GM12878 (cell line): ENCODE results near the gene KCNC1. TPM values are rescaled to one million over a fixed set of nuclear protein-coding genes. Genes with fewer than 3 reads are reported as not detected.

Source experiments
- ATAC-seq: fragments of 200-7000 bp; cut with Tn5 transposase; 3 replicates; pipeline ENCODE4 v1.9.1; 2020; ENCODE audit warnings: mild to moderate bottlenecking, moderate library complexity
- BruUV-seq: library from RNA; stranded (reverse); fragments of 400-500 nt; replicated peaks from 2 replicates; lab custom pipeline; 2021; lab: Mats Ljungman, UMichigan
- CTCF ChIA-PET: fragments of 300-600 bp; sonication (Branson Sonifier 250); formaldehyde crosslinking; extraction: SDS; loops from one replicate; lab custom pipeline; 2021; ENCODE audit warnings: inconsistent platforms; lab: Yijun Ruan, JAX
- POLR2A ChIA-PET: fragments of 350-600 bp; formaldehyde crosslinking; extraction: SDS; loops from one replicate; lab custom pipeline; 2021; ENCODE audit warnings: inconsistent platforms; lab: Charles Lee
- RAD21 ChIA-PET: fragments of 300-600 bp; sonication (Branson Sonifier 250); formaldehyde crosslinking; loops from one replicate; lab custom pipeline; 2023; ENCODE audit warnings: antibody characterized with exemption; ENCODE audit not compliant: unreplicated experiment; lab: Charles Lee
- SMC1A ChIA-PET: fragments of 300-600 bp; sonication (Branson Sonifier 250); formaldehyde crosslinking; loops from one replicate; lab custom pipeline; 2023; ENCODE audit not compliant: unreplicated experiment, uncharacterized antibody; lab: Charles Lee
- DNase-seq: peaks from one replicate; pipeline ENCODE4 v3.0.0-alpha.2; 2011; ENCODE audit warnings: low read depth, low spot score
- FAIRE-seq: peaks from 3 replicates; lab custom pipeline; 2011; peaks lifted over from hg19 to GRCh38; lab: Jason Lieb, UNC
- H2AFZ ChIP-seq: 2 replicates; pipeline ENCODE4 v1.6.0; 2011; ENCODE audit warnings: low read depth, low read length, control low read depth; ENCODE audit not compliant: control insufficient read depth
- H3K27ac ChIP-seq: 2 replicates; pipeline ENCODE4 v1.5.1; 2011; ENCODE audit warnings: control low read depth; ENCODE audit not compliant: control insufficient read depth, insufficient read depth
- H3K27me3 ChIP-seq, 2 experiments: replicated peaks in 1 of 2; 2 replicates each; pipeline versions ENCODE4 v1.6.0 to v1.6.1; 2011; ENCODE audit warnings: low read length in 1 of 2; ENCODE audit not compliant: control insufficient read depth in 2 of 2, insufficient read depth in 2 of 2
- H3K36me3 ChIP-seq, 2 experiments: 2 replicates each; pipeline ENCODE4 v1.5.1; 2011; ENCODE audit warnings: low read length in 1 of 2; ENCODE audit not compliant: control insufficient read depth in 2 of 2, insufficient read depth in 2 of 2
- H3K4me1 ChIP-seq: 2 replicates; pipeline ENCODE4 v1.6.1; 2011; ENCODE audit warnings: mild to moderate bottlenecking, low read length, moderate library complexity, mixed read lengths; ENCODE audit not compliant: control insufficient read depth, insufficient read depth
- H3K4me2 ChIP-seq: 2 replicates; pipeline ENCODE4 v1.6.0; 2011; ENCODE audit warnings: control low read depth; ENCODE audit not compliant: control insufficient read depth, insufficient read depth
- H3K4me3 ChIP-seq: fragments of 200-600 bp; sonication (generic); 2 replicates; pipeline ENCODE4 v1.5.1; 2016
- H3K79me2 ChIP-seq: 2 replicates; pipeline ENCODE4 v1.6.0; 2011; ENCODE audit warnings: low read length; ENCODE audit not compliant: control insufficient read depth, insufficient read depth
- H3K9ac ChIP-seq: 2 replicates; pipeline ENCODE4 v1.8.0; 2011; ENCODE audit warnings: low read length, control low read depth, mixed read lengths; ENCODE audit not compliant: control insufficient read depth, insufficient read depth
- H3K9me3 ChIP-seq: replicated peaks from 3 replicates; pipeline ENCODE4 v1.5.1; 2011; ENCODE audit warnings: mild to moderate bottlenecking, low read length; ENCODE audit not compliant: control insufficient read depth, insufficient read depth
- H4K20me1 ChIP-seq: 2 replicates; pipeline ENCODE4 v1.6.0; 2011; ENCODE audit not compliant: control insufficient read depth, insufficient read depth
- DPF2 ChIP-seq: fragments of 450-650 bp; IDR thresholded peaks from 2 replicates; pipeline ENCODE4 v1.6.1; 2017; ENCODE audit warnings: mild to moderate bottlenecking
- IRF4 ChIP-seq: IDR thresholded peaks from 2 replicates; pipeline ENCODE4 v1.6.1; 2011; ENCODE audit warnings: low read depth, low read length
- SMC3 ChIP-seq: IDR thresholded peaks from 2 replicates; pipeline ENCODE4 v1.6.1; 2011; ENCODE audit warnings: low read length, improper control_type of control experiment, borderline replicate concordance
- TCF7 ChIP-seq: IDR thresholded peaks from 2 replicates; pipeline ENCODE4 v1.6.1; 2014; ENCODE audit warnings: antibody characterized with exemption, borderline replicate concordance
- WGBS: methylation state at CpG from one replicate; pipeline ENCODE4 v1.1.6; 2016; ENCODE audit warnings: low lambda C conversion rate; ENCODE audit not compliant: insufficient replicate concordance, insufficient coverage; ENCODE audit errors: missing lambda C conversion rate; 5-methylcytosine and 5-hydroxymethylcytosine counted together
- in situ Hi-C: fragments of 300-500 bp; cut with MboI; formaldehyde crosslinking; loops from 9 replicates; pipeline ENCODE4 v1.14.3; 2018; ENCODE audit warnings: mixed read lengths
- intact Hi-C: fragments of 100-400 bp; cut with micrococcal nuclease; formaldehyde crosslinking; loops from one replicate; pipeline ENCODE4 v1.14.2; 2022; ENCODE audit not compliant: unreplicated experiment
- polyA plus RNA-seq, 11 experiments: library from polyadenylated mRNA; depleted of rRNA in 4 of 11; unstranded in 6 of 11; stranded (reverse) in 5 of 11; fragments of >200 nt; fragmentation: Nextera tagmentation in 4 of 11; fragmentation: Illumina TruSeq in 1 of 11; extraction: Ambion mirVana in 4 of 11; extraction: Trizol in 1 of 11; gene quantifications; 1 replicate in 1 of 11; 2 replicates in 10 of 11; pipeline versions ENCODE4 v1.2.1 to v1.2.3, GENCODE V29; 2011 to 2016; ENCODE audit warnings: inconsistent platforms in 2 of 11, missing spikeins in 2 of 11, low read depth in 1 of 11
- total RNA-seq, 4 experiments: library from RNA; depleted of rRNA in 3 of 4; stranded (reverse); fragments of >200 nt in 3 of 4; fragmentation: Illumina TruSeq in 1 of 4; extraction: Trizol in 1 of 4; gene quantifications; 2 replicates each; pipeline versions ENCODE4 v1.2.1 to v1.2.3, GENCODE V29; 2013 to 2021
- TF ChIP-seq, protein P1 (sequence below): IDR thresholded peaks from 2 replicates; pipeline ENCODE4 v1.6.1; 2011; ENCODE audit warnings: low read depth, mild to moderate bottlenecking, low read length, moderate library complexity, borderline replicate concordance; ENCODE audit errors: extremely low read depth
- TF ChIP-seq, protein P2 (sequence below): fragments of 450-650 bp; IDR thresholded peaks from 2 replicates; pipeline ENCODE4 v1.6.1; 2014; ENCODE audit warnings: mild to moderate bottlenecking

KCNC1 gene
- total and polyA plus RNA-seq, 10 of the 15 experiments (the other 5 are each of a cell fraction or from before 2014, with no cell fraction given): 0.27 to 0.34 TPM; not detected in 8

DNA sequence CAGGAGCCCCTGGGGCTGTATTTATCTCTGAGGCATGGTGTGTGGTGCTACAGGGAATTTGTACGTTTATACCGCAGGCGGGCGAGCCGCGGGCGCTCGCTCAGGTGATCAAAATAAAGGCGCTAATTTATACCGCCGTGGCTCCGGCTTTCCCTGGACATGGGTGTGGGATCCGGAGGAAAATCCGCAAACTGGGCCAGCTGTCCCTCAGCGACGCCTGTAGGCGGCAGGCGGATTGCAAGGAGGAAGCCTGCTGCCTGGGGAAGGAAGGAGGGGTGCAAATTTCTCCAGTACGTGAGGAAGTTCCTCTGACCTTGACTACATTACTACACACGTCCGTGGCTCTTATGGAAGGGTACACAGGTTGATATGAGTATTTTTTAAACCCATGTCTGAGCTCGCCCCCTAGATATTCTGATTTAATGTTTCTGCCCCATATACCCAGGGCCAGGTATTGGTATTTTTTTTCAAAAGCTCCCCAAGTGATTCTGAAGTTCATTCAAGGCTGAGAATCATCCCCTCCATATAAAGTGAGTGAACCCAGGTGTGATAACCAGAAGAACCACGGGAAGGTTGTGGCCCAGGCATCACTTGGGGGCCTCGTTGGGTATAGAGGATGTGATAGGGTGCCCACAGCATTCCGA is 12.5 kb upstream of the KCNC1 start:
- H3K36me3 ChIP-seq: no peaks in the 10 kb centered on the region
- no peak overlapping the region for H3K4me2 ChIP-seq
- no peaks in the 10 kb centered on the region for H3K79me2 ChIP-seq
- WGBS: 26% methylated on average over 25 of the region's 25 CpGs
- ATAC-seq (no peak), DNase-seq (no peak), FAIRE-seq (no peak)
- no peaks in the 10 kb centered on the region for H3K4me1 ChIP-seq
- no peaks in the 10 kb centered on the region for H4K20me1 ChIP-seq
- TF ChIP-seq, protein P1, sequence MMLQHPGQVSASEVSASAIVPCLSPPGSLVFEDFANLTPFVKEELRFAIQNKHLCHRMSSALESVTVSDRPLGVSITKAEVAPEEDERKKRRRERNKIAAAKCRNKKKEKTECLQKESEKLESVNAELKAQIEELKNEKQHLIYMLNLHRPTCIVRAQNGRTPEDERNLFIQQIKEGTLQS: no peak
- no peak for TF ChIP-seq DPF2
- TF ChIP-seq TCF7: no peak
- TF ChIP-seq, protein P2, sequence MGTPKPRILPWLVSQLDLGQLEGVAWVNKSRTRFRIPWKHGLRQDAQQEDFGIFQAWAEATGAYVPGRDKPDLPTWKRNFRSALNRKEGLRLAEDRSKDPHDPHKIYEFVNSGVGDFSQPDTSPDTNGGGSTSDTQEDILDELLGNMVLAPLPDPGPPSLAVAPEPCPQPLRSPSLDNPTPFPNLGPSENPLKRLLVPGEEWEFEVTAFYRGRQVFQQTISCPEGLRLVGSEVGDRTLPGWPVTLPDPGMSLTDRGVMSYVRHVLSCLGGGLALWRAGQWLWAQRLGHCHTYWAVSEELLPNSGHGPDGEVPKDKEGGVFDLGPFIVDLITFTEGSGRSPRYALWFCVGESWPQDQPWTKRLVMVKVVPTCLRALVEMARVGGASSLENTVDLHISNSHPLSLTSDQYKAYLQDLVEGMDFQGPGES: no peak
- TF ChIP-seq SMC3: no peak
- no peak for TF ChIP-seq IRF4
- no peak overlapping the region for H3K27ac ChIP-seq
- no peak overlapping the region for H3K9ac ChIP-seq
- no TSS peak for BruUV-seq
- in situ Hi-C loops: no loop called here
- CTCF ChIA-PET: interaction anchor here (0.6 to 1.2 kb wide), 3 partner anchors 9 to 123 kb away, joined by 3 to 5 read pairs (median 3); no protein-coding TSS in a partner anchor
- no peaks in the 10 kb centered on the region for H3K9me3 ChIP-seq
- no peak overlapping the region for H2AFZ ChIP-seq
- intact Hi-C loops: no loop called here
- SMC1A ChIA-PET: interaction anchor here (1.5 kb wide), 1 partner anchor 9 kb away, joined by 3 read pairs; no protein-coding TSS in a partner anchor
- H3K4me3 ChIP-seq: no peak overlapping the region
- POLR2A ChIA-PET: no interaction called here
- peaks cover 4 to 5% of the 10 kb centered on the region in 2 experiments; a peak in 3 of 4 replicates for H3K27me3 ChIP-seq
- RAD21 ChIA-PET: interaction anchor here (1.5 kb wide), 1 partner anchor 9 kb away, joined by 5 read pairs; no protein-coding TSS in a partner anchor
